ENCODE results near the gene LACRT. TPM values are rescaled to one million over a fixed set of nuclear protein-coding genes. Genes with fewer than 3 reads are reported as not detected.

LACRT gene
- total RNA-seq, 4 donors from 2014 or later = not detected

GRCh38 chr12:54603173-54603814, 31.4 kb downstream of the LACRT start:
- no peak overlapping the region for H3K4me3 ChIP-seq
- no peaks in the 10 kb centered on the region for H3K4me1 ChIP-seq
- peak; percentile 49 to 64 (median 54) for TF ChIP-seq CTCF (IDR thresholded peaks at IDR 0.05)
- no peak for TF ChIP-seq POLR2A (IDR thresholded peaks at IDR 0.05)
- no peak overlapping the region for H3K27ac ChIP-seq
- intact Hi-C loops (cut with DNase I; ENCODE audit: low total_unique reads) = no loop called here
- peak; percentile 42 to 43 for DNase-seq
- no peaks in the 10 kb centered on the region for H3K9me3 ChIP-seq
- no peaks in the 10 kb centered on the region for H3K27me3 ChIP-seq
- no peaks in the 10 kb centered on the region for H3K36me3 ChIP-seq

GRCh38 chr12:54602661-54603060, 32.0 kb downstream of the LACRT start:
- Histone ChIP-seq H3K36me3 (no peaks in the 10 kb centered on the region), H3K27me3 (no peaks in the 10 kb centered on the region), H3K9me3 (no peaks in the 10 kb centered on the region), H3K4me1 (no peaks in the 10 kb centered on the region), H3K27ac (no peak overlapping the region), H3K4me3 (no peak overlapping the region)
- no peak for TF ChIP-seq POLR2A (IDR thresholded peaks at IDR 0.05)
- TF ChIP-seq CTCF (IDR thresholded peaks at IDR 0.05) = no peak
- no peak for DNase-seq
- intact Hi-C loops (cut with DNase I; ENCODE audit: low total_unique reads) = no loop called here

- intact Hi-C loops (cut with DNase I; ENCODE audit: low total_unique reads) = no loop called here
- Histone ChIP-seq H3K9me3 (no peaks in the 10 kb centered on the region), H3K36me3 (no peaks in the 10 kb centered on the region), H3K27me3 (no peaks in the 10 kb centered on the region), H3K4me3 (no peak overlapping the region), H3K4me1 (no peaks in the 10 kb centered on the region), H3K27ac (no peak overlapping the region)
- no peak for DNase-seq
- TF ChIP-seq POLR2A (IDR thresholded peaks at IDR 0.05) (no peak), CTCF (IDR thresholded peaks at IDR 0.05) (no peak)
Observed at GRCh38 chr12:54601841-54602240, 32.9 kb downstream of the LACRT start.

GRCh38 chr12:54598970-54599369, 35.7 kb downstream of the LACRT start:
- intact Hi-C loops (cut with DNase I; ENCODE audit: low total_unique reads) = no loop called here
- H3K4me1 ChIP-seq = no peaks in the 10 kb centered on the region
- no peak overlapping the region for H3K4me3 ChIP-seq

More at GRCh38 chr12:54598970-54599369, 35.7 kb downstream of the LACRT start:
- DNase-seq = no peak
- H3K36me3 ChIP-seq = no peaks in the 10 kb centered on the region
- no peak for TF ChIP-seq CTCF (IDR thresholded peaks at IDR 0.05)
- TF ChIP-seq POLR2A (IDR thresholded peaks at IDR 0.05) = no peak
- H3K27me3 ChIP-seq = no peaks in the 10 kb centered on the region
- no peak overlapping the region for H3K27ac ChIP-seq
- H3K9me3 ChIP-seq = no peaks in the 10 kb centered on the region
